ENCODE measurements around the gene ATG3. TPM values are rescaled to one million over a fixed set of nuclear protein-coding genes. Genes with fewer than 3 reads are reported as not detected.

ATG3 gene
- polyA plus RNA-seq, 1 experiment: 60.7 TPM

- Histone ChIP-seq H3K27me3 (ENCODE audit: control insufficient read depth, insufficient read depth, low read length) (no peaks in the 10 kb centered on the region), H3K27ac (ENCODE audit: low read depth, low read length) (no peak overlapping the region), H3K9me3 (ENCODE audit: control insufficient read depth, insufficient read depth, low read length) (no peaks in the 10 kb centered on the region), H3K4me3 (ENCODE audit: low read depth, low read length) (no peak overlapping the region)
- ChIA-PET CTCF (interaction anchor here (0.9 to 1.0 kb wide), 2 partner anchors 188 to 403 kb away, joined by 3 read pairs; no protein-coding TSS in a partner anchor), POLR2A (no interaction called here)
- TF ChIP-seq, protein P1, sequence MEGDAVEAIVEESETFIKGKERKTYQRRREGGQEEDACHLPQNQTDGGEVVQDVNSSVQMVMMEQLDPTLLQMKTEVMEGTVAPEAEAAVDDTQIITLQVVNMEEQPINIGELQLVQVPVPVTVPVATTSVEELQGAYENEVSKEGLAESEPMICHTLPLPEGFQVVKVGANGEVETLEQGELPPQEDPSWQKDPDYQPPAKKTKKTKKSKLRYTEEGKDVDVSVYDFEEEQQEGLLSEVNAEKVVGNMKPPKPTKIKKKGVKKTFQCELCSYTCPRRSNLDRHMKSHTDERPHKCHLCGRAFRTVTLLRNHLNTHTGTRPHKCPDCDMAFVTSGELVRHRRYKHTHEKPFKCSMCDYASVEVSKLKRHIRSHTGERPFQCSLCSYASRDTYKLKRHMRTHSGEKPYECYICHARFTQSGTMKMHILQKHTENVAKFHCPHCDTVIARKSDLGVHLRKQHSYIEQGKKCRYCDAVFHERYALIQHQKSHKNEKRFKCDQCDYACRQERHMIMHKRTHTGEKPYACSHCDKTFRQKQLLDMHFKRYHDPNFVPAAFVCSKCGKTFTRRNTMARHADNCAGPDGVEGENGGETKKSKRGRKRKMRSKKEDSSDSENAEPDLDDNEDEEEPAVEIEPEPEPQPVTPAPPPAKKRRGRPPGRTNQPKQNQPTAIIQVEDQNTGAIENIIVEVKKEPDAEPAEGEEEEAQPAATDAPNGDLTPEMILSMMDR (IDR thresholded peaks at IDR 0.05; ENCODE audit: low read depth, low read length): no peak
- DNase-seq (ENCODE audit: low read depth, low spot score): no peak
Measured at GRCh38 chr3:112514527-112515128, 47.1 kb downstream of the ATG3 start.

- Histone ChIP-seq H3K9me3 (ENCODE audit: control insufficient read depth, insufficient read depth, low read length) (no peaks in the 10 kb centered on the region), H3K27ac (ENCODE audit: low read depth, low read length) (no peak overlapping the region), H3K4me3 (ENCODE audit: low read depth, low read length) (no peak overlapping the region), H3K27me3 (ENCODE audit: control insufficient read depth, insufficient read depth, low read length) (no peaks in the 10 kb centered on the region)
- CTCF ChIA-PET: interaction anchor here (0.6 kb wide), 1 partner anchor 48 kb away, joined by 7 read pairs; no protein-coding TSS in a partner anchor
- TF ChIP-seq, protein P1 (IDR thresholded peaks at IDR 0.05; ENCODE audit: low read depth, low read length): no peak
- no peak for DNase-seq (ENCODE audit: low read depth, low spot score)
- POLR2A ChIA-PET: no interaction called here
Measured at GRCh38 chr3:112512320-112512719, 49.4 kb downstream of the ATG3 start.

GRCh38 chr3:112508860-112509259 is 52.9 kb downstream of the ATG3 start:
- CTCF ChIA-PET: interaction anchor here (0.6 kb wide), 1 partner anchor 361 kb away, joined by 3 read pairs; no protein-coding TSS in a partner anchor
- Histone ChIP-seq H3K9me3 (ENCODE audit: control insufficient read depth, insufficient read depth, low read length) (no peaks in the 10 kb centered on the region), H3K27me3 (ENCODE audit: control insufficient read depth, insufficient read depth, low read length) (peaks cover 3% of the 10 kb centered on the region), H3K27ac (ENCODE audit: low read depth, low read length) (no peak overlapping the region), H3K4me3 (ENCODE audit: low read depth, low read length) (no peak overlapping the region)
- TF ChIP-seq, protein P1 (IDR thresholded peaks at IDR 0.05; ENCODE audit: low read depth, low read length): no peak
- POLR2A ChIA-PET: no interaction called here
- no peak for DNase-seq (ENCODE audit: low read depth, low spot score)

DNA sequence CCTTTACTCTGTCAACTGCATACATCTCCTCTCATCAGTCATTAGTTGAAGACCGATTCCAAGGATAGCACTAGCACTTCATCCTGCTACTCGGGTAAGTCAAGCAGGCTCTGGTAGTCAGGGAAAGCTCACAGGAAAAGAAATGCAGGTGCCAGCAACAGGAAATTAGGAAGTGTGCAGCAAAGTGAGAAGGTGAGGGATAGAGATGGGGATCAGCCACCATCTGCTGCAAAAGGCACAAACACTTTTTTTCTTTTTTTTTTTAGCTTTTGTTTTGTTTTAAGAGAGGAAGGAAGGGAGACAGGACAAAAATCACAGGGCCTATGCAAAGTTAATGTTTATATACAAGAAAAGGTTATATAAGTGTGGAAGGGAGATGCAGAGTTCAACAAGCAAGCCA is 53.5 kb downstream of the ATG3 start:
- H3K9me3 ChIP-seq (ENCODE audit: control insufficient read depth, insufficient read depth, low read length): no peaks in the 10 kb centered on the region
- H3K4me3 ChIP-seq (ENCODE audit: low read depth, low read length): no peak overlapping the region
- peaks cover 5% of the 10 kb centered on the region for H3K27me3 ChIP-seq (ENCODE audit: control insufficient read depth, insufficient read depth, low read length)
- TF ChIP-seq, protein P1 (IDR thresholded peaks at IDR 0.05; ENCODE audit: low read depth, low read length): no peak
- no peak for DNase-seq (ENCODE audit: low read depth, low spot score)
- CTCF ChIA-PET: interaction anchor here (0.6 kb wide), 1 partner anchor 360 kb away, joined by 3 read pairs; no protein-coding TSS in a partner anchor
- POLR2A ChIA-PET: no interaction called here
- no peak overlapping the region for H3K27ac ChIP-seq (ENCODE audit: low read depth, low read length)

DNA sequence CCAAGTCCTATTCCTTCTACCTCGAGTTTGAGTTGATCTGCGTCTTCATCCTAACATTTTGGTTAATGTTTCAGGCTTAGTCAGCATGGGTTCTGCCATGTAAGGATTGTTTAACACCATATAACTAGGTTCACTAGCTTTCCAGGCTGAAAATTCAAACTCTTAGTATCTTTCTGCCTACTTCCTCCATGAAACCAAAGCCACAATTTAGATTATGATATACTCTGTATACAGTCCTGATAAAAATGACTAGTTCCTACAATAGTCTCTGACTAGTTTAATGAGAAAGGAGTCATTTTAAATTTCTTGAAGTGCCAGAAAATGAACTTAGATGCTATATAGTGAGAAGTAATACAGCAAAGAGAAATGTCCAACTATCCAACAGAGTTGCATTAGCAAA is 55.9 kb downstream of the ATG3 start:
- CTCF ChIA-PET: no interaction called here
- TF ChIP-seq, protein P1 (IDR thresholded peaks at IDR 0.05; ENCODE audit: low read depth, low read length): no peak
- DNase-seq (ENCODE audit: low read depth, low spot score): no peak
- no peak overlapping the region for H3K4me3 ChIP-seq (ENCODE audit: low read depth, low read length)
- H3K27ac ChIP-seq (ENCODE audit: low read depth, low read length): no peak overlapping the region
- POLR2A ChIA-PET: no interaction called here
- no peaks in the 10 kb centered on the region for H3K9me3 ChIP-seq (ENCODE audit: control insufficient read depth, insufficient read depth, low read length)
- peaks cover 5% of the 10 kb centered on the region for H3K27me3 ChIP-seq (ENCODE audit: control insufficient read depth, insufficient read depth, low read length)
